ENCODE data around the gene UNC45A. TPM values are rescaled to one million over a fixed set of nuclear protein-coding genes. Genes with fewer than 3 reads are reported as not detected.
A peak's percentile ranks its signal among the peaks of the same experiment; 100 is the strongest.

UNC45A gene
- total RNA-seq, 3 donors from 2014 or later (not counting 1 experiment from before 2014, with no cell fraction given) = 39.0 to 58.1 (median 51.5) TPM

DNA sequence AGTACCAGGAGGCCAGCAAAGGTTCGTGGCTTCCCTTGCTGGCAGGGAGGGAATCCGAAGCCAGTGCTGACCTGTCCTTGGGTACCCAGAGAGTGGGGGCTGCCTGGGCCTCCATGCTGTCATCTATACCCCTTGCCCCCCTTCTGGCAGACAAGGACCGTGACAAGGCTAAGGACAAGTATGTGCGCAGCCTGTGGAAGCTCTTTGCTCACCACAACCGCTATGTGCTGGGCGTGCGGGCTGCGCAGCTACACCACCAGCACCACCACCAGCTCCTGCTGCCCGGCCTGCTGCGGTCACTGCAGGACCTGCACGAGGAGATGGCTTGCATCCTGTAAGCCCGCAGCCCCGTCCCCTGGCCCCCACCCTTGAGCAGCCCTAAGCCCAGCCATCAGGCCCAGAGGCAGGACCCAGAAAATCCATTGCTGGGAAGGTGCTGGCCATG, 48.0 kb upstream of the UNC45A start:
- WGBS (ENCODE audit: insufficient coverage) = 92% methylated on average over 13 of the region's 13 CpGs
- Mint-ChIP-seq H3K4me3 (no peak overlapping the region), H3K9me3 (no peaks in the 10 kb centered on the region), H3K36me3 (no peaks in the 10 kb centered on the region), H3K4me1 (peaks cover 17 to 40% of the 10 kb centered on the region in 2 donors), H3K27ac (no peak overlapping the region), H3K27me3 (ENCODE audit: low read depth in 2 of 2) (no peaks in the 10 kb centered on the region)
- TF ChIP-seq, protein P1, sequence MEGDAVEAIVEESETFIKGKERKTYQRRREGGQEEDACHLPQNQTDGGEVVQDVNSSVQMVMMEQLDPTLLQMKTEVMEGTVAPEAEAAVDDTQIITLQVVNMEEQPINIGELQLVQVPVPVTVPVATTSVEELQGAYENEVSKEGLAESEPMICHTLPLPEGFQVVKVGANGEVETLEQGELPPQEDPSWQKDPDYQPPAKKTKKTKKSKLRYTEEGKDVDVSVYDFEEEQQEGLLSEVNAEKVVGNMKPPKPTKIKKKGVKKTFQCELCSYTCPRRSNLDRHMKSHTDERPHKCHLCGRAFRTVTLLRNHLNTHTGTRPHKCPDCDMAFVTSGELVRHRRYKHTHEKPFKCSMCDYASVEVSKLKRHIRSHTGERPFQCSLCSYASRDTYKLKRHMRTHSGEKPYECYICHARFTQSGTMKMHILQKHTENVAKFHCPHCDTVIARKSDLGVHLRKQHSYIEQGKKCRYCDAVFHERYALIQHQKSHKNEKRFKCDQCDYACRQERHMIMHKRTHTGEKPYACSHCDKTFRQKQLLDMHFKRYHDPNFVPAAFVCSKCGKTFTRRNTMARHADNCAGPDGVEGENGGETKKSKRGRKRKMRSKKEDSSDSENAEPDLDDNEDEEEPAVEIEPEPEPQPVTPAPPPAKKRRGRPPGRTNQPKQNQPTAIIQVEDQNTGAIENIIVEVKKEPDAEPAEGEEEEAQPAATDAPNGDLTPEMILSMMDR (IDR thresholded peaks at IDR 0.05) = no peak
- peaks cover 63% of the 10 kb centered on the region for H3K4me1 ChIP-seq (ENCODE audit: control insufficient read depth, insufficient read depth, low read length)
- intact Hi-C loops (cut with micrococcal nuclease) = loop anchor here (5.0 kb wide), 1 partner anchor 70 kb away; no protein-coding TSS in a partner anchor
- DNase-seq (no peak), ATAC-seq (no peak)
- no peaks in the 10 kb centered on the region for H3K9me3 ChIP-seq (ENCODE audit: control insufficient read depth, insufficient read depth, low read length)
- H3K4me3 ChIP-seq (ENCODE audit: low read length) = no peak overlapping the region
- H3K27ac ChIP-seq (ENCODE audit: low read length) = no peak overlapping the region
- no peaks in the 10 kb centered on the region for H3K27me3 ChIP-seq (ENCODE audit: control insufficient read depth, insufficient read depth, low read length)
- peaks cover 41% of the 10 kb centered on the region for H3K36me3 ChIP-seq (ENCODE audit: control insufficient read depth, insufficient read depth, low read length)

- DNase-seq = peak in 1 of 2 donors; percentile 62
- peak; percentile 30 to 58 (median 54) for ATAC-seq
- Histone ChIP-seq H3K27me3 (ENCODE audit: control insufficient read depth, insufficient read depth, low read length) (no peaks in the 10 kb centered on the region), H3K27ac (ENCODE audit: low read length) (no peak overlapping the region), H3K4me1 (ENCODE audit: control insufficient read depth, insufficient read depth, low read length) (peaks cover 43% of the 10 kb centered on the region), H3K4me3 (ENCODE audit: low read length) (no peak overlapping the region), H3K9me3 (ENCODE audit: control insufficient read depth, insufficient read depth, low read length) (no peaks in the 10 kb centered on the region), H3K36me3 (ENCODE audit: control insufficient read depth, insufficient read depth, low read length) (peaks cover 60% of the 10 kb centered on the region)
- H3K9me3 Mint-ChIP-seq = no peaks in the 10 kb centered on the region
- intact Hi-C loops (cut with micrococcal nuclease) = loop anchor here (5.0 kb wide), 1 partner anchor 72 kb away; no protein-coding TSS in a partner anchor
- H3K36me3 Mint-ChIP-seq = no peaks in the 10 kb centered on the region
- H3K27ac Mint-ChIP-seq = no peak overlapping the region
- peaks cover 17 to 34% of the 10 kb centered on the region in 2 donors for H3K4me1 Mint-ChIP-seq
- TF ChIP-seq, protein P1 (IDR thresholded peaks at IDR 0.05) = no peak
- H3K27me3 Mint-ChIP-seq (ENCODE audit: low read depth in 2 of 2) = no peaks in the 10 kb centered on the region
- no peak overlapping the region for H3K4me3 Mint-ChIP-seq
- 36% methylated on average over 18 of the region's 18 CpGs for WGBS (ENCODE audit: insufficient coverage)
Measured at GRCh38 chr15:90889313-90889730, 45.8 kb upstream of the UNC45A start.

DNA sequence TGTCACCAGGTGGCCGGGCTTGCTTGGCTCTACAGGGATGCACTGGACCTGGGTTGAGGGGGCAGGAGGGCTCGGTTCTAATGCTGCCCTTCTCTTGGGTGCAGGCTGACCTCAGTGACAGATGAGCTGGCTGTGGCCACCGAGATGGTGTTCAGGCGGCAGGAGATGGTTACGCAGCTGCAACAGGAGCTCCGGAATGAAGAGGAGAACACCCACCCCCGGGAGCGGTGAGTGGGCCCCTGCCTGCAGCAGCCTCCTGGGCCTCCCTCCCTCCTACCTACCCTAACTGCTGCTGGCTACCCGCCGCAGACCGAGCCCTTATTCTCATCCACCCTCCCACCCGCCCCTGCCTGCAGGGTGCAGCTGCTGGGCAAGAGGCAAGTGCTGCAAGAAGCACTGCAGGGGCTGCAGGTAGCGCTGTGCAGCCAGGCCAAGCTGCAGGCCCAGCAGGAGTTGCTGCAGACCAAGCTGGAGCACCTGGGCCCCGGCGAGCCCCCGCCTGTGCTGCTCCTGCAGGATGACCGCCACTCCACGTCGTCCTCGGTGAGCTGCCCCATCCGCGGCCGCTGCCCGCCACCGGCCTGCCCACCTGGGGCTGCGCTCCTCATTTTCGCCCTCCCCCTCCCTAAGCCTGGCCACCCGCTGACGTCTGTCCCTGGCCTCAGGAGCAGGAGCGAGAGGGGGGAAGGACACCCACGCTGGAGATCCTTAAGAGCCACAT, 45.2 kb upstream of the UNC45A start:
- ATAC-seq = no peak
- Histone ChIP-seq H3K27me3 (ENCODE audit: control insufficient read depth, insufficient read depth, low read length) (no peaks in the 10 kb centered on the region), H3K9me3 (ENCODE audit: control insufficient read depth, insufficient read depth, low read length) (no peaks in the 10 kb centered on the region), H3K36me3 (ENCODE audit: control insufficient read depth, insufficient read depth, low read length) (peaks cover 63% of the 10 kb centered on the region), H3K27ac (ENCODE audit: low read length) (no peak overlapping the region), H3K4me3 (ENCODE audit: low read length) (no peak overlapping the region), H3K4me1 (ENCODE audit: control insufficient read depth, insufficient read depth, low read length) (peaks cover 38% of the 10 kb centered on the region)
- peaks cover 15 to 28% of the 10 kb centered on the region in 2 donors for H3K4me1 Mint-ChIP-seq
- H3K27me3 Mint-ChIP-seq (ENCODE audit: low read depth in 2 of 2) = no peaks in the 10 kb centered on the region
- H3K27ac Mint-ChIP-seq = no peak overlapping the region
- TF ChIP-seq, protein P1 (IDR thresholded peaks at IDR 0.05) = no peak
- H3K36me3 Mint-ChIP-seq = no peaks in the 10 kb centered on the region
- no peak overlapping the region for H3K4me3 Mint-ChIP-seq
- intact Hi-C loops (cut with micrococcal nuclease) = loop anchor here (5.0 kb wide), 1 partner anchor 73 kb away; no protein-coding TSS in a partner anchor
- no peaks in the 10 kb centered on the region for H3K9me3 Mint-ChIP-seq
- DNase-seq = no peak
- WGBS (ENCODE audit: insufficient coverage) = 84% methylated on average over 31 of the region's 31 CpGs
